Activated T-helper 1 cell treated with anti-CD3 and anti-CD28 coated beads, Interleukin-2, amount 50 U/mL, for 16 hours (primary cell): Measurements from ENCODE around the gene SPRR4.
"Not testable (repeated sequence)": the region's sequence is repeated elsewhere in the genome, so short reads cannot be mapped to it uniquely, and the experiment has no call there.

Experiments used
- DNase-seq, 2 donors: peaks; one replicate each; pipeline ENCODE4 v3.0.0-alpha.2; 2020; ENCODE audit warnings: low read depth in 1 of 2, low spot score in 1 of 2

The SPRR4 gene

DNA sequence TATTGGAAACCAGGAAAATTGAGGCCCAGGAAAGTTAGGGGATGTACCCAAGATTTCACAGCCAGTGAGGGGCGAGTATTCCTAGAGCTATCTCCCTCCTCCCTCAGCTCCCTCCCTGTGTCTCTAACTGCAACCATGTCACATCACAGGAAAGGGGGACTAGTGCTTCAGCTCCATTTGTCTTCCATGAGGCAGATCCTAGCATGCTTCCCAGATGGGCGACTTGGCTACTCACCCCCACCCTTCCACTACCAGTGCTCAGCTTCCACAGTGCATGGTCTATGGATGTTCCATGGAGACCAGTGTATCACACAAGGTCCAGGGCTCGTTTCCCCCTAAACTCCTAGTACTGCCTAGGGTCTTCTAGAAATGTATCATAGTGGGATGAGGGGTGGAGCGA is 4.6 kb upstream of the SPRR4 start:
- DNase-seq: no peak

DNA sequence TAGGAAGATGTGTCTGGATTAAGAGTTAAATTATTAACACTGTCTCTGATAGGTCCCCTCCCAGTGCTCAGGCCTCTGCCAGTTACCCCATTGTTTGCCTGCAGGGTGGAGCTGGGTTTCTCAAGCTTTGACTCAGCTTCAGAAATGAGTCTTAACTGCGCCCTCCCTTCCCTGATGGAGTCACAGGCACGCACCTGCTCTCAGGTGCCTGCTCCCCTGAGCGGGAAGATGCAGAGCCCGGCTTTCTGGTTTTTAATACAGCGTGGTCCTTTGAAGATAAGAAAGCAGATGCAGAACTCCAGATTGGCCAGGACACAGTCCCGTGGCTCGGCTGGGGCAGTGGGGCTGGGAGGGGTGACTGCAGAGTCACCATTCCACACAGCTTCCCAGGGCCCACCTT is 3.2 kb upstream of the SPRR4 start:
- DNase-seq: no peak

DNA sequence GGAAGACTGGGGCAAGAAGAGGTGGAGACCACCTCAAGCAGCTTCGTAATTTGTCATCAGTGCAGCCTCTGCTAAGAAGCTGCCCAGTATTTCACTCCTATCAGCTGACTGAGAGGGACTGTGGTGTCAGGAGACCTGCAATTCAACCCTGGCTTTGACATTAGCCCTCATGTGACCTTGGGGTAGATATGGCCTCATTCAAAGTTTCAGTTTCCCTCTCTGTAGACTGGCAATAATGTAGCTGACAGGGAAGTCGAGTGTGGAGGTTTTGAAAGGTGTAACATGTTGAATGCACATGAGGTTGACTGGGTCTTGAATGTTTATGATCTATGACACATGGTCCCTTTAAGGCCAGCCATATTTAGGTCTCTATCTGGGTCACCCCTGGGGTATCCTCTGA is 2.2 kb upstream of the SPRR4 start:
- no peak for DNase-seq

DNA sequence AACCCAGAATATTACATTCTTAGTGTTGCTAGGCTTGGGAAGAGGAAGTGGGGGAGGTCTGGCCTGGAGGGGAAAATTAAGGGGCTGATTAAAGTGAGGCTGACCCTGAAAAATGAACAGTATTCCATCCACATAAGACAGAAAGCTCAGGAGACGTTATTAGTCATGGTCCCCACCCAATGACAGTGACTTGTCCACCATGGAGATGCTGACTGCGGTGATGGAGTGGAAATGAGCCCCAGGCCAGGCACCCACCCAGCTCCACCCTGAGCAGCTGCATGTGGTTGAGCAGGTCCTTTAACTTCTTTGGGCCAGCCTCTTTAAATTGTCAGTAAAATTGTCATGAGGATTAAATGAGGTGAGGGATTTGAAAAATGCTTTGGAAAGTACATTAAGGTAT is 1.4 kb upstream of the SPRR4 start:
- DNase-seq: no peak

DNA sequence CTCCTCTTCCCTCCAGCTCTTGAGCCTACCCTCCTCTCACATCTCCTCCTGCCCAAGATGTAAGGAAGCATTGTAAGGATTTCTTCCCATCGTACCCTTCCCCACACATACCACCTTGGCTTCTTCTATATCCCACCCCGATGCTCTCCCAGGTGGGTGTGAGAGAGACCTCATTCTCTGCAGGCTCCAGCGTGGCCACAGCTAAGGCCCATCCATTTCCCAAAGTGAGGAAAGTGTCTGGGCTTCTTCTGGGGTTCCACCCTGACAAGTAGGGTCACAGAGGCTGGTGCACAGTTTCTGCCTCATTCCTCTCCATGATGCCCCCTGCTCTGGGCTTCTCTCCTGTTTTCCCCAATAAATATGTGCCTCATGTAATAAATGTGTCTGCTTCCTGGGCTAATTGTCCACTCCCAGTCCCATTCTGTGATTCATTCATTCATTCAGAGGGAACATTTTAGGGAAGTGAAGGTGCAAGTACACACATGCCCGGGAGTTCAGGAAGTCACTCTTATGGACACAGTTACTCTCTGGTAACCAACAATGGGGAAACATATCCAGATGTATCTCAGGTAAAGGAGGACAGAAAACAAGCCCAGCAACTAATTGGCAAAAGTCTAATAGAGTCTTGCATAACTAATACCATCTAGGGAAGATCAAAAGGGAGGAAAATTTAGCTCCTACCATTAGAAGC is 1.9 kb downstream of the SPRR4 start:
- DNase-seq: no peak

DNA sequence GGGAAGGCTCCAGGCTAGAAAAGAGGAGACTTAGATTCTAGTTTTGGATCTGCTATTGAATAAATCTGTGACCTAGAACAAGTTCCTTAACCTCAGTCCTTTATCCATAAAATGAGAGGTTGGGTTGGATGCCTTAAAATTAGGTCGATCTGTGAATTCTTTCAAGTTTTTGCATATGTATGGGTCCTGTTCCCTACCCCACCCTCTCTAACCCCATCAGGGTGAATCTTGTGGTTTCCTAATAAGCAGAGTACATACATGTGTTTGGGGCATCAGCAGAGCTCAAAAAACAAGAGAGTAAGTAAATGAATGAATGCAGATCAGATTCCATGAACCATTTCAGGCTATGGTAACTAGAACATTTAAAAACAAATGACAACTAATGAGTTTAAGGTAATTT is 6.2 kb downstream of the SPRR4 start:
- no peak for DNase-seq

DNA sequence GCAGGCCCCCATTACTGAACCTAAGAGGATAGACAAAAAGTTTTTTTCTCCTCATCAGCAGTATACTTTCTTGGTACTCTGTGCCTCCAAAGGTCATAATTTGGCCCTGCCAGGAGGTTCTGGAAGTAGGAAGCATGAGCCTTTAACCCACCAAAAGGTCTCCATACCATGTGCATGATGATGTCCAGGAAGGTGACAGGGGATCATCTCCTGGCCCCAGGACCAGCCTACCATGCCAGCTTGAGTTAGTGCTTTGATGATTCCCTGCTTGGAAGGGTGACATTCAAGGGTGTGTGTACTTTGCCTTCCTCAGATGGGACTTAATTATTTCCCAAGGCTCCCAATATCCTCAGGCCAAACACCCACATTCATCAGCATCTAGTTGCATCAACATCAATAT is 7.2 kb downstream of the SPRR4 start:
- no peak for DNase-seq

DNA sequence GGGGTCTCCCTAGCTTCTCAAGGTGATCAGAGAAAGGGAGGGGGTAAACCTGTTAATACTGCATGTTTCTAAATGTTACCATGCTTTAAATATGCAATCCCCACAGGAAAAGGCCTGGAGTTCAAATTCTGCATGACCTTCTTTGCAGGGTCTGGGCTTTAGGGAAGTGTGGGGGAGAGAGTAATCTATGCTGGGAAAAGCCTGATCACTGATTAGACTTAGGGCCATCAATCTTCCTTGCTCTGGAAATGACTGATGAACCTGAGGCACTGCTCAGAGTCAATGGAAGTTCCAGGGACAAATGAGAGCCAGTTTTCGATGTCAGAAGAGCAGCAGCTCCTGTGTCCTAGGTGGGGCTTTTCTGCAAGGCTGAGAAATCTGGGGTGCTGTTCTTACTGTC is 10.2 kb downstream of the SPRR4 start:
- DNase-seq: no peak

DNA sequence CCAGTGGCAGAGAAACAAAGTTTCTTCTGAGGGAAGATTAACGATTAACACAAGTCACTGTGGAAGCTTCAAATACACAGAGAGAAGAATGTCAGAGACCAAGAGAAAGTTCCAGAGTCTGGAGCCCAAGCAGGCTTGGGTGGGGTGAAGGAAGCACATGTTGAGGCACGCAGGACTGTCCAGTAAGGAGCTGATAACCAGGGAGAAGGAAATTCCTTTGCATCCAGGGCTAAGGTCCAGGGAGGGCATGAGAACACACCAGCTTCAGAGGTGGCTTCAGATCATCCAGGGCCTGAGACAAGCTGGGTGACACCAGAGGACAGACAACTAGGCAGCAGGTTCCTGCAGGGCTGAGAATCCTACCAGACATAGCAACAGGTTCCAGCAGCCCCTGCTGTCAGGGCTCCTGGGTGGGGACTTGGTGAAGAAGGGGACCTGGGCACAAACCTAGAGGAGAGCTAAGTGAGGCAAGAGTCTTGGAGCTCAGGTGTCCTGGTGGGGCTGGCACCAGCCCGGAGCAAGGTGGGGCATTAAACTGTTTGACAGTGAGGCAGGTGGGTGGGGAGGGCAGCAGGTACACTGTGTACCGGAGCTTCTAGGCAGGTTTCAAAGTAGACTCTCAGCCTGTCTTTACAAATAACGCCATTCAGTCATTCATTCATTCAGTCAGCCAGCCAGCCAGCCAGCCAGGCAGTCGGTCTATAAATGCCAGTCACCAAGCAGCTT is 10.9 kb downstream of the SPRR4 start:
- no peak for DNase-seq

DNA sequence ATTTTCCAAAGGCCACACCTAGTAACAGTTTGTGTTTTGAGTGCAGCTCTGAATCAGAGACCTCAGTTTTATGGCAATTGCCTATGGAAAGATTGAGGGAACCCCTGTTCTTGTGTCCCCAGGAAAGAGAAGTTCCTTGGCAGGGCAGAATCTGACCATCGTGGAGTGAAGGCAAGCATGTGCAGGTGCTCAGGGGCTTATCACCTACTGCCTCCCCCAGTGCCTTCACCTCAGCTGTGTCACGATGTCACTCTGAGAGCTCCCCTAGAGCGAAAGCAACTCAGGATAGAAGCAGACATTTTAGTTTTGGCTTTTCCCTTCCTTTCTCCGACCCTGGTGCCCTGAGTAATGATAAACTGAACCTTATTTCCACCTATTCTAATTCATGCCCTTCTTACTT is 11.6 kb downstream of the SPRR4 start:
- DNase-seq: no peak

DNA sequence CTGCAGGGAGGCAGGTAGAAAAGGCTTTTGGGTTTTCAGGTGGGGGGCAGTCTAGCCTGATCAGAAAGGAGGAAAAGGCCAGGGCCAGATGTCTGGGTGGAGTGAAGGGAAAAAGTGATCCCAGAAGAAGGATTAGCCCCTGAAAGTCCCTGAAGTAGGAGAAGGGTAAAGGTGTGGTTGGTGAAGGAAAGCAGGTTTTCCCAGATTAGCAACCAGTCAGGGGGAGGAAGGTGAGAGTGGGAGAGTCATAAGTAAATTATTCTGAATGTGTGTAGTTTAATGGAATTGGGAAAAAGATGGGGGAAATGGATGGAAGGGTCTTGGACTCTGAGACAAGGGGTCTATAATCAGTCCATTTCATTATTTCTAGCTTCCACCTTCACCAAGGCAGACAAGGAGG is 12.8 kb downstream of the SPRR4 start:
- no peak for DNase-seq

DNA sequence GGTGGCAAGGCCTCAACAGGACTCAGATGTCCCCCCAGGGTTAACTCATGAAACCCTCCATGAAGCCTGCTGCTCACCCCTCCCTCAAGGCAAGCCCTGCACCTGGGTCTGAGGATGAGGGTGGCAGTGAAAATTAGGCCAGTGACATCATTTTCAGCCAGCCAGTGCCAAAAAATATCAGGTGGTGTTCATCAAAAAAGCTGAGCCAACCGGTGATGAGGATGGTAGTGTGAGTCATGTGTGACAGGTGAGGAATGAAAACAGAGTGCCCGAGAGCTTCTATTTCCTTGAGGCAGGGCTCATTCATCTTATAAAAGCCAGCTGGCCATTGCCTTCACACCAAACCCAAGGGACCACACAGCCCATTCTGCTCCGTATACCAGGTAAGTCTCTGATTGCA is 13.3 kb downstream of the SPRR4 start, which contains the start of gene SPRR1A:
Gene SPRR1A, plus strand, starts transcription at position 339 of the 400 bp plus-strand sequence. CDS start 1,150 bp downstream, outside the sequence.
- DNase-seq: no peak

DNA sequence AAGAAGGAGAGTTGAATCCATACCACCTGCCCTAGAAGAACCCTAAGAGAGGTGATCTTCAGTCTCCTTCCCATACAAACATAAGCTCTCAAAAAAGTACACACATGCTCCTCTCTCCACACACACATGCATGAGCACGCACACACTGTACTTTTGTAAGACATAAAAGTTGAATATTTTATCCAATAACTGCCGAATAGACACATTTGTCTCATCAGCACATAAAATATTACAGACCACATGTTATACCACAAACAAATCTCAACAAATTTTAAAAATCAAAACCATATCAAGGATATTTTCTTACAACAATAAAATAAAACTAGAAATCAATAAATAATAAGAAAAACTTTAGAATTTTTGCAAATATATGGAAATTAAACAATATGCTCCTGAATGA is 16.1 kb downstream of the SPRR4 start:
- no peak for DNase-seq

DNA sequence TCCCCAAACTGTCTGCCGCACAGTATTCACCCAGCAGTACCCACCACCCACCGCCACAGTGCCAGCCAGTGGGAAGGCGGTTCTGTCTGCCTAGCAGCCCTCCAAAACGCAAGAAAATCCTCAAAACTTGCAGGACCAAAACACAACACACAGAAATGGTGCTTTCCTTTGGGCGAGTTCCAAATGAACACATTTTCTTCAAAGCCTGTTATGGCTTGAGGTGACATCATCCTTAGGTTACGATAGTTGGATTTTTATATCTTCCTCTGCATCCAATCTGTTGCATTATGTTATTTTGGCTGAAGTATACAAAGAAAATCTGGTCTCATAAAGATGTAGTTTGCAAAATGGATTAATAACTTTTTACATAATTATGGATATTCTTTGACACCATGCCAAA is 22.7 kb downstream of the SPRR4 start:
- no peak for DNase-seq

DNA sequence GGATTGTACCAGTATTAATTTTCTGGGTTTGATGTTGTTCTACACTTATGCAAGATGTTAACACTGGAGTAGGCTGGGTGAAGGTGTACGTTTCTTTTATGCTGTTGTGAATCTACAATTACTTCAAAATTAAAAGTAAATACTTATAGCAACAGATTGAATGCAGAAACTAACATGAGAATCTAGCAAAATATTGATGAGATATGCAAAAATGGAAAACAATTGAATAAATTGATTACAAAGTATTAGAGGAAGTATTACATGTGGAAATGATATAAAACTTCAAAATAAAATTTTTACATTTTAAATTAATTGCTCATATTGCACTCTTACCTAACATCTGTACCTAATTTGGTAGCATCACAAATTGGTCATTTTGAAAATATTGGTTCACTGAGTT is 25.4 kb downstream of the SPRR4 start:
- no peak for DNase-seq

DNA sequence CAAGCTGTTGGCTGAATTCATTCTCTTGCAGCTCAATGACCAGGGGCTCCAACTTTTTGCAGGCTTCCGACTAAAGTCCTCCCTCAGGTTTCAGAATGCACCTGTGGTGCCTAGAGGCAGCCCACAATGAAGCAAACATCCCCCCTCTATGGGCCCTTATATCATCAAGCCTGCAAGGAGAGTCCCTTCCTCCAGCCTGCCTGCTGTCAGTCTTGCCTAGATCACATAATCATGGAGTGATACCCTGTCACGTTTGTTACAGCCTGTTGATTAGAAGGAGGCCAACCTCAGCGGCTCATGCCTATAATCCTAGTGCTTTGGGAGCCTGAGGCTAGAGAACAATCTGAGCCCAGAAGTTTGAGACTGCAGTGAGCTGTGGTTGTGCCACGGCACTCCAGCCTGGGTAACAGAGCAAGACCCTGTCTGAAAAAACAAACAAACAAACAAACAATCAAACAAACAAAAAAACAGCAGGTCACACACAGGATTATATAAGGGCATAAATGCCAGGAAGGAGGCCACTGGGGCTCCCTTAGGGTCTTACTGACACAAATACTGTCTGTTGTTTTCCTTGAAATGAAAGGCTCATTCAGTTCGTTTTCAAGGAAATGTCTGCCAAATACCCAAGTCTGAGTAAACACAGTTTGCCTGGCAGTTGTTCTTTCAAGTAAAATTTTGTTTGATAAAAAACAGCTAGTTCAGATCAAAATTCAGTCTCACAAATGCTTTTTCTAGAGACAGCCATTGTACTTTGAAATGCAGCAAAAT is 26.4 kb downstream of the SPRR4 start:
- no peak for DNase-seq

DNA sequence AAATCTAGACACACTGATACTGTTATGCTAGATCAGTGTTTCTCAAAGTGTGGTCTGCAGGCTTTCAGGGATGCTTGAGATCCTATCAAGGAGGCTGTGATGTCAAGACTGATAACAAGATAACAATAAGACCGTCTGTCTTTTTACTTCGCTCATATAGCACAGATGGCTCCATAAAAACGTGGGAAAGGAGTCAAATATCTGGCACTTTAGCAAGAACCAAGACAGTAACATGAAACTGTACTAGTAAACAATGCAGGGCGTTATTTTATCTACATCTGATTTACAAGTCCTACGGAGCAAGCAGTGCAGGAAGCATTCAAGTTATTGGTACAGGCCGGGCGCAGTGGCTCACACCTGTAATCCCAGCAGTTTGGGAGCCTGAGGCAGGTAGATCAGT is 27.5 kb downstream of the SPRR4 start:
- no peak for DNase-seq

DNA sequence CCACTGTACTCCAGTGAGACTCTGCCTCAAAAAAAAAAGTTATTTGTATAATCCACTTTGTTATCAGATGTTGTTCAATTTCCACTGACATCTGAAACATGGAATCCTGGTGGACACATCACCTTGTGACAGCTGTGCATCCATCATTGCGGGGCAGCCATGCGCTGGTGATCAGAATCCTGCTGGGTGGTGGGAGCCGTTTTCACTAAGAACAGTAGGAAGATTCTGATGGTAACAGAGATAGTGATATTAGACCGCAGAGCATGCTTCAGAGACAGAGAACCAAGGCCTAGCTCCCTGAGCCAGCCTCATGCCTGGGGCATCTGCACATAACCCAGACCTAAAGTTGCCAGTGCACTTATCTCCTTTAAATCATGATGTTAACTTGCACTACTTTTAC is 28.0 kb downstream of the SPRR4 start:
- DNase-seq: no peak

DNA sequence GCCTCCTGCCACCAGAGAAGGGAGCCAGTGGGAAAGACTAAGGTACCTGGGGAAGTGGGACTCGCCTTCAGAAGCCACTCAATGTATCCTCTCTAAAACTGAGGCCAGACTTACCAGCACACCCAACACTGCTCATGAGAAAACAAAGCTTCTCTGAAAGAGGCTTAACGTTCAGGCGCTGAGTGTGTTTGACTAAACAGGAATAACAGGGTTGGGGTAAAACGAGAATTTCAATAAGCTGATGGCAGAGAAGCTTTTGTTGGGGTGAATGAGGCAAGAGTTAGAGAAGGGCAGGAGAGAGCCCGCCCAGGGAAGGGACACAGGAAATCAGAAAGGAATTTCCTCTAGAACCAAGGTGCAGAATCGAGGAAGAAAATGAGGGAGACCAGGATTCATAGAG is 29.4 kb downstream of the SPRR4 start:
- no peak for DNase-seq

DNA sequence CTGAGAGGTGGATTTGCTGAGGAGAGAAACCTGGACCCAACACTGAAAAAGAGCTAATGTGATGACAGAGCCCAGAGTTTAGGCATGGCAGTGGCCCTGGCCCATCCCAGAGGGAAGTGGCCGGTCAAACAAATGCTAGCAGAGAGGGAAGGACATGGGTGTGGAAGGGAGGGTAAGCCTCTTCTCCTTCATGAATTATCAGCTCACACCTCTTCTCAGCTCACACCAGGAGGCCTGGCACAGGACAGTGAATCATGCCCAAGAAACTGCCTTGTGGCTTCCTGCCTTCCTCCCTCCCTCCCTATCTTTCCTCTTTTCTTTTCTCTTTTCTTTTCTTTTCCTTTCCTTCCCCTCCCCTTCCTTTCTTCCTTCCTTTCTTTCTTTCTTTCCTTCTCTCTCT is 29.8 kb downstream of the SPRR4 start:
- no peak for DNase-seq

DNA sequence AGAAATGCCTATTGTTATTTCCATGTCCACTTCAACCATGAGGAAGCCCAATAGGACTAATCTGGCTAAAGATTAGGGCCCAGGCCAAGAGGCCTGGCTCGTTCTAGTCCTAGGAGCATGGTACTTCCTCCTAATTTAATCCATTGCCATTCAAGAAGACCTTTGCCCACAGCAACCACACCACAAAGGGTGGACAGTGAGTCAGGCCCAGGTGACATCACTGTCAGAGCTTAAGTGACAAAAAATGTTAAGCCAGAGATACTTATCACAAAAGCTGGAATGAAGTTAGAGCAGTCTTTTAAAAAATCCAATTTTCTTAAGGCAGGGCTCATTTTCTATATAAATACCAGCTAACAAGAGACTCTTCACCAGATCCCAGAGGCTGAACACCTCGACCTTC is 30.9 kb downstream of the SPRR4 start, which contains the start of gene SPRR3:
Gene SPRR3, plus strand, starts transcription at position 368 of the 400 bp plus-strand sequence. CDS start 1,272 bp downstream, outside the sequence.
- no peak for DNase-seq

DNA sequence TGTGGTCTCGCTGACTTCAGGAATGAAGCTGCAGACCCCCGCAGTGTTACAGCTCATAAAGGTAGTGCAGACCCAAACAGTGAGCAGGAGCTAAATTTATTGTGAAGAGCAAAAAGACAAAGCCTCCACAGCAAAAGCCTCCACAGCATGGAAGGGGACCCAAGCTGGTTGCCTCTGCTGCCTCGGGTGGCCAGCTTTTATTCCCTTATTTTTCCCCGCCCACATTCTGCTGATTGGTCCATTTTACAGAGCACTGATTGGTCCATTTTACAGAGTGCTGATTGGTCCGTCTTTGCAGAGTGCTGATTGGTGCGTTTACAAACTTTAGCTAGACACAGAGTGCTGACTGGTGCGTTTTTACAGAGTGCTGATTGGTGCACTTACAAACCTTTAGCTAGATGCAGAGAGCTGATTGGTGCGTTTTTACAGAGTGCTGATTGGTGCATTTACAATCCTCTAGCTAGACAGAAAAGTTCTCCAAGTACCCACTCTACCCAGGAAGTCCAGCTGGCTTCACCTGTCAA is 40.8 kb downstream of the SPRR4 start:
- DNase-seq: not testable (repeated sequence)
